ENCODE results near the gene SLC34A1.
"Not testable (repeated sequence)": the region's sequence is repeated elsewhere in the genome, so short reads cannot be mapped to it uniquely, and the experiment has no call there.

SLC34A1 gene

DNA sequence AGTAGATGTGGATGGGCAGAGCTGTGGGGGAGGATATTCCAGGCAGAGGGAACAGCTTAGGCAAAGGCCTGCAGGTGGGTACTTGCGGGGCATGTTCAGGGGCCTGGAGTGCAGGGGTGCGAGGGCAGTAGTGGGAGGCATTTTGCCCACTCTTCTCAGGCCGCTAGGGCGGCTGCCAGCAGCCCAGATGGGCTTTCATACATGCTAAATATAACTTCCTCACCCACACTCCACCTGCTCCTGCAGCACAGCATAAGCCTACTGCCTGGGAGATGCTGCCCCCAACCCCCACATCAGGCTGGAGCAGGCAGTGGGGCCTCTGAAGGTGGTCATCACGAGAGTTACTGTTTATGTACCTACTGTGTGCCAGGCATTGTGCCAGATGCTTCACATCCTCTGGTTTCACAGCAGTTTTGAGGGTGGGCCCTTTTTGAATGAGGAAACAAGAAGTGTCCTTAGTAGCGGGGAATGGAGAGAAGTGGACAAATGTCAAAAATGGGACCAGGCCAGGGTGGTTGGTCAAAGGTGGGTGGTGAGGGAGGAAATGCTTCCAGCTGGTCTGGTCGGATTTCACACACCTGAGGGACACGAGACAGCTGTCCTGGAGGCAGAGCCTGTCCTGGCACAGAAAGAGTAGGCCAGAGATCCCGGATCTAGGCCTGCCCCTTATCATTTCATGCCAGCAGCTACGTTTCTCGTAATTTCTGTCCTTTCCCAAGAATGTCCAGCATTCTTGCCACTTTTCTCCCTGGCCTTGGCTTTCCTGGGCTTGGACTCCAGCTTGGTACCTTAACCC lies 14.4 kb upstream of the SLC34A1 start:
- DNase-seq, result no peak

DNA sequence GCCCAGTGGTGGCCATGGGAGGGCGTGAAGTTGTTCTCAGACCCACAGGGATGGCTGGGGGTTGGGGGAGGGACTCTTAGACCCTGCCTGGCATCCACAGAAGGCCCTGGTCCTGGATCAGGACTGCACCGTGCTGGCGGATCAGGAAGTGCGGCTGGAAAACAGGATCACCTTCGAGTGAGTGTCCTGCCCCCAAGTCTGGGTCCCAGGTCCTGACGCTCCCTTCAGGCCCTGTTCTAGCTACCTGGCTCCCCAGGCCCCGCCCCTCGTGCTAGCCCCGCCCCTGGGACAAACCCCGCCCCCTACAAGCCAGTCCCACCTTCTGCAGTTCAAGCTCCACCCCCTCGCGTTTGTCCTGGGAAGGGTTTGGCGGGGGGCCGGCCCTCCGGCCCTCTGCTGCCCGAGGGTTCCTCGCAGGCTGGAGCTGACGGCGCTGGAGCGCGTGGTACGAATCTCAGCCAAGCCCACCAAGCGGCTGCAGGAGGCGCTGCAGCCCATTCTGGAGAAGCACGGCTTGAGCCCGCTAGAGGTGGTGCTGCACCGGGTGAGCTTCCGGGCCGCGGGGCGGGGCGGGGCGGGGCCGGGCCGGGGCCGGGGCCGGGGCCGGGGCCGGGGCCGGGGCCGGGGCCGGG lies 13.6 kb upstream of the SLC34A1 start:
- DNase-seq, result peak; percentile 74

- DNase-seq, result no peak
Observed at GRCh38 chr5:177371120-177372033, 12.9 kb upstream of the SLC34A1 start.

- DNase-seq, result peak; percentile 79
Observed at GRCh38 chr5:177372034-177372896, 12.0 kb upstream of the SLC34A1 start.

DNA sequence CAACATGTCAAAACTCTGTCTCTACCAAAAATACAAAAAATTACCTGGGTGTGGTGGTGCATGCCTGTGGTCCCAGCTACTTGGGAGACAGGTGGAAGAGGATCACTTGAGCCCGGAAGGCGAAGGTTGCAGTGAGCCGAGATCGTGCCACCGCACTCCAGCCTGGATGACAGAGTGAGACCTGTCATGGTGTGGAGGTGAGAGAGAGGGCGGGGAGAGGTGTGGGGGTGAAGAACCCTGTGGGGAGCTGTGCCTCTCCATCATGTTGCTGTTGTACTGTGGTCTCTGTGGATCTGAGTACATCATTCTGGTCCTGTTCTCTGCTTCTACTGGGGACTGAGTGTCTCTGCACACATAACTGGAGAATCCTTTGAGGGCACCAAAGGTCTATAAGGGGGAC lies 11.3 kb upstream of the SLC34A1 start:
- DNase-seq, result peak; percentile 47

GRCh38 chr5:177373806-177374205 lies 10.4 kb upstream of the SLC34A1 start:
- no peak for DNase-seq

DNA sequence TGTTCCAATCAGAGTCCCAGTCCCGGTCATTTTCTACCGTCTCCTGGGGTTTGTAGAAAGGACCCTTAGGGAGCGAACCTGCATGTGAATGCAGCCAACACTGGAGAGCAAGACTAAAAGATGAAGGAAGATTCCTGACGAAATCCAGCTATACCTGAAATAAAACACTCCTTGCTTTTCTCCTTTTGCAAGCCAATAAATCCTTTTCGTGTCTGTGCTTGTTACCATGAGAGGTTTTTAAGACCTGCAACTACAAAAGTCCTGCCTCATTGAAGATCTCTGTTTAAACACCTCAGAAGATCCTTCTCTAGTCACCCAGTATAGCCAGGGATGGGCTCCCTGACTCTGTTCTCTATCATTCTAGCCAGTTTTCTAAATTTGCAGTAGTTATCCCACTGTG lies 10.0 kb upstream of the SLC34A1 start:
- no peak for DNase-seq

- not testable (repeated sequence) for DNase-seq
Observed at GRCh38 chr5:177375516-177375915, 8.7 kb upstream of the SLC34A1 start.

DNA sequence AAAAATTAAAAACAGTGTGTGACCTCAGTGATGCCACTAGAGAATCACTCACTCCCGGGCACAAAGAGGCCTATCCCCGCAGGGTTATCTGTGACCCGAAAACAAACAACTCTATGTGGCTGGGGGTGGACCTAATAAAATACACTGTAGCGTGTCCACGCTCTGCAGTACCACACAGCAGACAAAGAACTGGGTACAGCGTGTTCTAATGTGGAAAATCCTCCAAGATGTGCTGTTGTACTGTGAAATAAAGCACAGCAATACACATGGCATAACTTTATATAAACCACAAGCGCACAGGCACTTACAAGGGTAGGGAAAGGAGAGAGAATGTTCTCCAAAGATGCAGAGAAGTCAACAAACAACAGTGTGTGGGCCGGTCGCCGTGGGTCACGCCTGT lies 8.1 kb upstream of the SLC34A1 start:
- no peak for DNase-seq

DNA sequence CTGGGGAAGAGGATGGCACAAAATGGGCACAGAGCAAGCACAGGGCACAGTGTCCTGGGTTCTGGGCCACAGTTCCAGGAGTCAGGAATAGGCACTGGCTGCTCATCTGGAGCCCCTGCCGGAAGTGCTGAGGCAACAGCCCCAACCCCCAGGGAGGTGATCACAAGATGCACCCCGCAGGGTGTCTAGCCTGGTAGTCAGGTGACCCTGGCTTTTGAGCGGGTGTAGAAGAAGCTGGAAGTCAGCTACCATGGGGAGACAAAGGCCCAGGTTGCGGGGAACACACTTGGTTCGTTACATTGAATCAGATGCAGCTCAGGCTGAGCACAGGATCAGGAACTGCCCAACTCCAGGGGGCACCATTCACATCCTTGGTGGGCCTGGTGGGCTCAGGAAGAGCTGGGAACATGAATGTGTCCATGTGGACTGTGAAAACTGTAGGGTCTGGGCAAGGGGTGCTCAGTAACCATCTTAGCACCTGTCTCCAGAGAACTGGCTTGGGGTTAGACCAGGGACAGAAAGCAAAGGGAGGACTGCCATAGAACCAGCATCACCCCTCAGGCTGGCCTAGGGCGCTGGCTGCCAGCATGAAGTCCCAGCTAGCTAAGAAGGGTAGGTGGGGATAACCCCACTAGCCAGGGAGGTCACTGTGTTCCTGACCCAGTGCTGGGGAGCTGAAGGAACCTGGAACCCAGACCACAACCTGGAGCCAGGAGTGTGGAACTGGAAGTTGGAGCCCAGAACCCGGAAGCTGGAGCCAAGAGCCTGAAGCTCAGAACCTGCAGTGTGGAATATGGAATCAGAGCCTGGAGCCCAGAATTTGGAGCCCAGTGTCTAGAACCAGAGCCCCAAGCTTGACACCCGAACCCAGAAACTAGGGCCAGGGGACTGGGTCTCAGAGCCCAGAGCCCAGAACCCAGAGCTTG lies 6.1 kb upstream of the SLC34A1 start:
- DNase-seq, result no peak

- DNase-seq, result peak; percentile 57
Observed at GRCh38 chr5:177378884-177379883, 5.0 kb upstream of the SLC34A1 start.

DNA sequence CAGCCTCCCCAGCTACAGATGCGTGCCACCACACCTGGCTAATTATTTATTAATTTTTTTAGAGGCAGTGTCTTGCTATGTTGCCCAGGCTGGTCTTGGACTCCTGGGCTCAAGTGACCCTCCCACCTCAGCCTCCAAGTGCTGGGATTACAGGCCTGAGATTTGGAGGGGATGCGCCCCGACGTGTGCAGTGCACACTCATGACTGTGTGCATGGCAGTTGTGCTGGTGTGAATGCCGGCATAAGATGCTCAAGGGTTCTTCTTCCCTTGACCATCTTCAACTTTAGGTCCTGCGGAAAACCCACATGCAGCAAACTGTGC lies 3.5 kb upstream of the SLC34A1 start:
- no peak for DNase-seq

GRCh38 chr5:177382423-177383029 lies 1.7 kb upstream of the SLC34A1 start:
- DNase-seq, result peak; percentile 68

- DNase-seq, result no peak
Observed at GRCh38 chr5:177383181-177383580, 1.1 kb upstream of the SLC34A1 start.

- DNase-seq, result no peak
Observed at GRCh38 chr5:177385720-177386119, 1.5 kb downstream of the SLC34A1 start.

- DNase-seq, result no peak
Observed at GRCh38 chr5:177386542-177386941, 2.3 kb downstream of the SLC34A1 start.

GRCh38 chr5:177387405-177387804 lies 3.2 kb downstream of the SLC34A1 start:
- no peak for DNase-seq

DNA sequence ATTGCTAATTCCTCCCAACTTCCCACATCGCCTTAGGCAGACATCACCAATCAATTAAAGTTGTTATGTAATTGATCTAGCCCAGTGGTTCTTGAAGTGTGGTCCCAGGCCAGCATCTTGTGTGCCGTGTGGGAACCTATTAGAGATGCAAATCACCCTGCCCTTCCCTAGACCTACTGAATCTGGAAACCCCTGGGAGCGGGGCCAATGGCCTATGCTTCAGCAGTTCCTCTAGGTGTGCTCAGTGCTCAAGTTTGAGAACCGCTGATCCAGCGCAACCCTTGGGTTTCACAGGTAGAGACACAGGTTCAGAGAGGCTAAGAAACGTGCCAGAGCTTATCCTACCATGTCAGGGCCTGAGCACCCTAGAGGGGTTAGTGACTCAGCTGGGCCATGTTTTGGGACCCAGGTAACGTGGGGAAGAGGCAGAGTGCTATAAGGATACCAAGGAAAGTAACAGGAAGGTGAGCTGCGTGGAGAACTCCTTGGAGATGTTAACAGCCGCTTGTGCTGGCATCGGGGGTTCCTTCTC lies 4.4 kb downstream of the SLC34A1 start:
- DNase-seq, result no peak

Data from CD4-positive, alpha-beta T cell treated with Interleukin-6 for 4 hours (primary cell).